Stimulated activated CD8-positive, alpha-beta memory T cell treated with anti-CD3 and anti-CD28 coated beads, Interleukin-4, amount 100 ng/mL, for 4 hours (primary cell): ENCODE measurements around the gene SRRT.
"Not testable (repeated sequence)": the region's sequence is repeated elsewhere in the genome, so short reads cannot be mapped to it uniquely, and the experiment has no call there.

Experiments used
- DNase-seq, 2 donors: peaks; one replicate each; pipeline ENCODE4 v3.0.0-alpha.2; 2020; ENCODE audit warnings: low read depth in 2 of 2, low spot score in 1 of 2

The SRRT gene

DNA sequence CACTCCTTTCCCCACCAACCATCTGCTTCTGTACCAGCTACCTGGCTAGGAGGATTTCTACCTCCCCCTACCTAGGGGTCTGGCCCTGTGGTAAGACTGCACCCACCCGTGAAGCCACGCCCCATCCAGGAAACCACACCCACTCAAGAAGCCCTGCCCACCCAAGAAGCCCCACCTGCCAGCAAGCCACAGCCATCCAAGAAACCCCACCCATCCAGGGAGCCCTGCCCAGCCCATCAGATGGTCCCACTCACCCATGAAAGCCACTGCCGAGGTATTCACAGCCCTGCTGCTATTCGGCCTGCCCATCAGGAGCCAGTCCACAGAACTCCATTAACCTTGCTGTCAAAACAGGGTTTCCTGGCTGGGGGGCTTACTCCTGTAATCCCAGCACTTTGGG is 58.8 kb downstream of the SRRT start:
- no peak for DNase-seq

DNA sequence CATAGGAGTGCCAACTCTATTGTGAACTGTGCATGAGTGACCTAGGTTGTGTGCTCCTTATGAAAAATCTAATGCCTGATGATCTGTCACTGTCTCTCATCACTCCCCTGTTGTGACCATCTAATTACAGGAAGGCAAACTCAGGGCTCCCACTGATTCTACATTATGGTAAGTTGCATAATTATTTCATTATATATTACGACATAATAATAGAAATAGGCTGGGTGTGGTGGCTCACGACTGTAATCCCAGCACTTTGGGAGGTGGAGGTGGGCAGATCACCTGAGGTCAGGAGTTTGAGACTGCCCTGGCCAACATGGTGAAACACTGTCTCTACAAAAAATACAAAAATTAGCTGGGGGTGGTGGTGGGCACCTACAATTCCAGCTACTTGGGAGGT is 60.5 kb downstream of the SRRT start:
- DNase-seq: not testable (repeated sequence)

- not testable (repeated sequence) for DNase-seq
These were observed 61.3 kb downstream of the SRRT start for GRCh38 chr7:100936167-100936566.
